Natural killer cell (primary cell): ENCODE measurements around the gene SPOCK1. TPM values are rescaled to one million over a fixed set of nuclear protein-coding genes. Genes with fewer than 3 reads are reported as not detected.

ENCODE experiments used
- ATAC-seq, 3 donors: fragments of 150-1000 bp in 2 of 3; fragments of 200-7000 bp in 1 of 3; cut with Tn5 transposase; 1 replicate in 1 of 3; 2 replicates in 2 of 3; pipeline ENCODE4 v1.10.0; 2021; ENCODE audit warnings: mild to moderate bottlenecking in 2 of 3, moderate library complexity in 2 of 3
- DNase-seq, 2 donors: peaks; one replicate each; pipeline versions ENCODE4 v3.0.0 to v3.0.0-alpha.2; 2013 to 2021; ENCODE audit warnings: mixed read lengths in 1 of 2
- H3K27ac ChIP-seq: one replicate; pipeline ENCODE4 v1.5.1; 2013; ENCODE audit warnings: mild to moderate bottlenecking, low read length
- H3K27me3 ChIP-seq: one replicate; pipeline ENCODE4 v1.6.1; 2013; ENCODE audit warnings: low read length; ENCODE audit not compliant: control insufficient read depth, insufficient read depth
- H3K36me3 ChIP-seq: one replicate; pipeline ENCODE4 v1.6.1; 2013; ENCODE audit warnings: low read length; ENCODE audit not compliant: control insufficient read depth, insufficient read depth
- H3K4me1 ChIP-seq: one replicate; pipeline ENCODE4 v1.6.1; 2013; ENCODE audit warnings: low read length; ENCODE audit not compliant: control insufficient read depth, insufficient read depth
- H3K4me3 ChIP-seq: one replicate; pipeline ENCODE4 v1.5.1; 2013; ENCODE audit warnings: low read length
- H3K9me3 ChIP-seq: one replicate; pipeline ENCODE4 v1.6.1; 2013; ENCODE audit warnings: low read length; ENCODE audit not compliant: control insufficient read depth, insufficient read depth
- H3K27ac Mint-ChIP-seq, 2 donors: one replicate each; pipeline ENCODE4 v1.8.0; 2022; ENCODE audit warnings: mild to moderate bottlenecking in 2 of 2, mixed read lengths in 2 of 2, moderate library complexity in 1 of 2
- H3K27me3 Mint-ChIP-seq, 2 donors: one replicate each; pipeline ENCODE4 v1.8.0; 2022; ENCODE audit warnings: low read depth in 2 of 2, mixed read lengths in 2 of 2
- H3K36me3 Mint-ChIP-seq: one replicate; pipeline ENCODE4 v1.8.0; 2022; ENCODE audit warnings: mixed read lengths
- H3K4me1 Mint-ChIP-seq, 2 donors: one replicate each; pipeline ENCODE4 v1.8.0; 2022; ENCODE audit warnings: mixed read lengths in 2 of 2
- H3K4me3 Mint-ChIP-seq: one replicate; pipeline ENCODE4 v1.8.0; 2022; ENCODE audit warnings: mild to moderate bottlenecking, moderate library complexity, mixed read lengths
- H3K9me3 Mint-ChIP-seq, 2 donors: one replicate each; pipeline ENCODE4 v1.8.0; 2022; ENCODE audit warnings: mixed read lengths in 2 of 2
- CTCF ChIP-seq: fragments of 200-600 bp; IDR thresholded peaks from one replicate; pipeline ENCODE4 v1.8.0; 2022; ENCODE audit warnings: antibody characterized with exemption
- WGBS: methylation state at CpG from one replicate; pipeline ENCODE4 v1.1.7; 2013; ENCODE audit warnings: missing lambda C conversion rate; ENCODE audit not compliant: insufficient coverage; 5-methylcytosine and 5-hydroxymethylcytosine counted together
- intact Hi-C: fragments of 100-400 bp; cut with micrococcal nuclease; formaldehyde crosslinking; loops from one replicate; pipeline ENCODE4 v1.14.2; 2022
- total RNA-seq, 4 donors: library from RNA; stranded (reverse); fragments of 120-200 nt in 1 of 4; gene quantifications; one replicate each; pipeline versions ENCODE4 v1.2.3 to v1.2.4, GENCODE V29; 2013 to 2022

Gene SPOCK1
- total RNA-seq, 3 donors from 2014 or later (not counting 1 experiment from before 2014, with no cell fraction given) = 0.09 to 1.6 (median 0.61) TPM

GRCh38 chr5:137072361-137073115 lies 426.6 kb downstream of the SPOCK1 start:
- H3K9me3 Mint-ChIP-seq = no peaks in the 10 kb centered on the region

GRCh38 chr5:137071931-137072330 lies 427.2 kb downstream of the SPOCK1 start:
- no peak for TF ChIP-seq CTCF
- no peaks in the 10 kb centered on the region for H3K36me3 Mint-ChIP-seq
- H3K27ac Mint-ChIP-seq = no peak overlapping the region

More at GRCh38 chr5:137072361-137073115, 426.6 kb downstream of the SPOCK1 start:
- H3K36me3 ChIP-seq = no peaks in the 10 kb centered on the region
- no peak for TF ChIP-seq CTCF
- no peaks in the 10 kb centered on the region for H3K4me1 ChIP-seq
- H3K27me3 ChIP-seq = no peaks in the 10 kb centered on the region
- H3K27me3 Mint-ChIP-seq = peaks cover 0 to 4% of the 10 kb centered on the region in 2 donors
- no peak overlapping the region for H3K27ac Mint-ChIP-seq
- no peak overlapping the region for H3K4me3 Mint-ChIP-seq
- intact Hi-C loops = no loop called here
- no peaks in the 10 kb centered on the region for H3K36me3 Mint-ChIP-seq
- H3K4me3 ChIP-seq = no peak overlapping the region
- no peaks in the 10 kb centered on the region for H3K9me3 ChIP-seq
- DNase-seq = no peak
- ATAC-seq = no peak
- 75% methylated on average over 7 of the region's 7 CpGs for WGBS
- H3K27ac ChIP-seq = no peak overlapping the region
- H3K4me1 Mint-ChIP-seq = no peaks in the 10 kb centered on the region

GRCh38 chr5:137071526-137071925 lies 427.6 kb downstream of the SPOCK1 start:
- peaks cover 2% of the 10 kb centered on the region in 2 donors for H3K9me3 Mint-ChIP-seq
- no peak overlapping the region for H3K4me3 Mint-ChIP-seq
- H3K36me3 Mint-ChIP-seq = no peaks in the 10 kb centered on the region
- no peak for DNase-seq
- H3K4me1 Mint-ChIP-seq = no peaks in the 10 kb centered on the region
- intact Hi-C loops = no loop called here
- peaks cover 0 to 7% of the 10 kb centered on the region in 2 donors for H3K27me3 Mint-ChIP-seq
- 83% methylated on average over 1 of the region's 3 CpGs for WGBS
- no peak overlapping the region for H3K4me3 ChIP-seq
- H3K27me3 ChIP-seq = no peaks in the 10 kb centered on the region
- no peak for ATAC-seq
- no peaks in the 10 kb centered on the region for H3K9me3 ChIP-seq
- no peaks in the 10 kb centered on the region for H3K4me1 ChIP-seq
- TF ChIP-seq CTCF = no peak
- H3K27ac Mint-ChIP-seq = no peak overlapping the region
- H3K36me3 ChIP-seq = no peaks in the 10 kb centered on the region
- H3K27ac ChIP-seq = no peak overlapping the region

More at GRCh38 chr5:137071931-137072330, 427.2 kb downstream of the SPOCK1 start:
- DNase-seq (no peak), ATAC-seq (no peak)
- no peaks in the 10 kb centered on the region for H3K36me3 ChIP-seq
- Mint-ChIP-seq H3K27me3 (peaks cover 0 to 4% of the 10 kb centered on the region in 2 donors), H3K9me3 (no peaks in the 10 kb centered on the region), H3K4me3 (no peak overlapping the region), H3K4me1 (no peaks in the 10 kb centered on the region)
- H3K27me3 ChIP-seq = no peaks in the 10 kb centered on the region
- no peaks in the 10 kb centered on the region for H3K4me1 ChIP-seq
- intact Hi-C loops = no loop called here
- WGBS = no CpG with 5 or more reads among the region's 2 CpGs
- no peak overlapping the region for H3K27ac ChIP-seq
- no peak overlapping the region for H3K4me3 ChIP-seq
- H3K9me3 ChIP-seq = no peaks in the 10 kb centered on the region

GRCh38 chr5:137070521-137070920 lies 428.6 kb downstream of the SPOCK1 start:
- Histone ChIP-seq H3K36me3 (no peaks in the 10 kb centered on the region), H3K4me1 (no peaks in the 10 kb centered on the region), H3K9me3 (no peaks in the 10 kb centered on the region), H3K4me3 (no peak overlapping the region), H3K27me3 (no peaks in the 10 kb centered on the region), H3K27ac (no peak overlapping the region)
- no peak overlapping the region for H3K27ac Mint-ChIP-seq
- ATAC-seq (no peak), DNase-seq (no peak)
- H3K36me3 Mint-ChIP-seq = no peaks in the 10 kb centered on the region
- H3K4me1 Mint-ChIP-seq = no peaks in the 10 kb centered on the region
- WGBS = 84% methylated on average over 2 of the region's 2 CpGs
- intact Hi-C loops = no loop called here
- no peak overlapping the region for H3K4me3 Mint-ChIP-seq
- H3K9me3 Mint-ChIP-seq = peaks cover 2% of the 10 kb centered on the region in 2 donors
- H3K27me3 Mint-ChIP-seq = peaks cover 0 to 7% of the 10 kb centered on the region in 2 donors
- TF ChIP-seq CTCF = no peak
